Large intestine (tissue), 3 donors: ENCODE measurements around the gene GFRA1. TPM values are rescaled to one million over a fixed set of nuclear protein-coding genes. Genes with fewer than 3 reads are reported as not detected.

Experiments
- DNase-seq, 2 donors: peaks; one replicate each; pipeline versions ENCODE4 v3.0.0 to v3.0.0-alpha.2; 2013
- H3K27ac ChIP-seq: one replicate; pipeline ENCODE4 v1.5.1; 2013; ENCODE audit warnings: low read length
- H3K27me3 ChIP-seq: 2 replicates; pipeline ENCODE4 v1.6.1; 2013; ENCODE audit warnings: low read length; ENCODE audit not compliant: control insufficient read depth, insufficient read depth
- H3K36me3 ChIP-seq: 2 replicates; pipeline ENCODE4 v1.6.1; 2013; ENCODE audit warnings: low read length; ENCODE audit not compliant: control insufficient read depth, insufficient read depth
- H3K4me1 ChIP-seq: one replicate; pipeline ENCODE4 v1.6.1; 2013; ENCODE audit warnings: low read length; ENCODE audit not compliant: control insufficient read depth, insufficient read depth
- H3K4me3 ChIP-seq: one replicate; pipeline ENCODE4 v1.5.1; 2013; ENCODE audit warnings: low read length
- H3K9me3 ChIP-seq: one replicate; pipeline ENCODE4 v1.6.1; 2013; ENCODE audit warnings: mild to moderate bottlenecking, low read depth, low read length, moderate library complexity; ENCODE audit not compliant: control insufficient read depth
- WGBS: methylation state at CpG from one replicate; pipeline ENCODE4 v1.1.5; 2013; ENCODE audit warnings: low lambda C conversion rate; ENCODE audit not compliant: insufficient coverage; 5-methylcytosine and 5-hydroxymethylcytosine counted together
- polyA plus RNA-seq: library from polyadenylated mRNA; unstranded; fragments of 120-200 nt; gene quantifications from one replicate; pipeline ENCODE4 v1.2.1, GENCODE V29; 2013

The GFRA1 gene
- polyA plus RNA-seq, 1 donor, result 17.4 TPM

GRCh38 chr10:116223289-116223688, 49.7 kb downstream of the GFRA1 start:
- H3K27ac ChIP-seq, result no peak overlapping the region
- H3K4me3 ChIP-seq, result no peak overlapping the region
- no peaks in the 10 kb centered on the region for H3K36me3 ChIP-seq
- DNase-seq, result no peak
- H3K9me3 ChIP-seq, result no peaks in the 10 kb centered on the region
- H3K27me3 ChIP-seq, result no peaks in the 10 kb centered on the region
- H3K4me1 ChIP-seq, result no peaks in the 10 kb centered on the region
- no CpG with 5 or more reads among the region's 3 CpGs for WGBS

- Histone ChIP-seq H3K4me1 (peaks cover 3% of the 10 kb centered on the region), H3K36me3 (no peaks in the 10 kb centered on the region), H3K9me3 (no peaks in the 10 kb centered on the region), H3K27me3 (no peaks in the 10 kb centered on the region), H3K4me3 (no peak overlapping the region), H3K27ac (no peak overlapping the region)
- WGBS, result no CpG with 5 or more reads among the region's 3 CpGs
- DNase-seq, result no peak
These were observed 52.0 kb downstream of the GFRA1 start for GRCh38 chr10:116221053-116221452.

GRCh38 chr10:116216676-116217075, 56.3 kb downstream of the GFRA1 start:
- no peak overlapping the region for H3K4me3 ChIP-seq
- peaks cover 4% of the 10 kb centered on the region for H3K4me1 ChIP-seq
- no peaks in the 10 kb centered on the region for H3K9me3 ChIP-seq
- no peak for DNase-seq
- WGBS, result no CpG with 5 or more reads among the region's 3 CpGs
- no peaks in the 10 kb centered on the region for H3K27me3 ChIP-seq
- H3K36me3 ChIP-seq, result no peaks in the 10 kb centered on the region
- no peak overlapping the region for H3K27ac ChIP-seq

GRCh38 chr10:116215651-116216050, 57.4 kb downstream of the GFRA1 start:
- H3K36me3 ChIP-seq, result no peaks in the 10 kb centered on the region
- peaks cover 4% of the 10 kb centered on the region for H3K4me1 ChIP-seq
- no peak overlapping the region for H3K27ac ChIP-seq
- H3K4me3 ChIP-seq, result no peak overlapping the region
- DNase-seq, result no peak
- H3K9me3 ChIP-seq, result no peaks in the 10 kb centered on the region
- 83% methylated on average over 1 of the region's 5 CpGs for WGBS
- H3K27me3 ChIP-seq, result no peaks in the 10 kb centered on the region

GRCh38 chr10:116211682-116212081, 61.3 kb downstream of the GFRA1 start:
- Histone ChIP-seq H3K9me3 (no peaks in the 10 kb centered on the region), H3K4me3 (no peak overlapping the region), H3K36me3 (no peaks in the 10 kb centered on the region), H3K27ac (no peak overlapping the region), H3K27me3 (no peaks in the 10 kb centered on the region), H3K4me1 (peaks cover 4% of the 10 kb centered on the region)
- WGBS, result no CpG with 5 or more reads among the region's 1 CpG
- DNase-seq, result no peak

GRCh38 chr10:116210588-116211346, 62.2 kb downstream of the GFRA1 start:
- no peak for DNase-seq
- H3K9me3 ChIP-seq, result no peaks in the 10 kb centered on the region
- H3K4me1 ChIP-seq, result no peaks in the 10 kb centered on the region

GRCh38 chr10:116209781-116210180, 63.2 kb downstream of the GFRA1 start:
- Histone ChIP-seq H3K36me3 (no peaks in the 10 kb centered on the region), H3K27me3 (no peaks in the 10 kb centered on the region), H3K9me3 (no peaks in the 10 kb centered on the region), H3K27ac (no peak overlapping the region), H3K4me1 (no peaks in the 10 kb centered on the region), H3K4me3 (no peak overlapping the region)
- no peak for DNase-seq
- WGBS, result 100% methylated on average over 2 of the region's 10 CpGs

More at GRCh38 chr10:116210588-116211346, 62.2 kb downstream of the GFRA1 start:
- Histone ChIP-seq H3K4me3 (no peak overlapping the region), H3K36me3 (no peaks in the 10 kb centered on the region), H3K27ac (no peak overlapping the region), H3K27me3 (no peaks in the 10 kb centered on the region)
- no CpG with 5 or more reads among the region's 7 CpGs for WGBS

- no CpG with 5 or more reads among the region's 6 CpGs for WGBS
- Histone ChIP-seq H3K9me3 (no peaks in the 10 kb centered on the region), H3K4me3 (no peak overlapping the region), H3K27me3 (no peaks in the 10 kb centered on the region), H3K4me1 (no peaks in the 10 kb centered on the region), H3K36me3 (no peaks in the 10 kb centered on the region), H3K27ac (no peak overlapping the region)
- DNase-seq, result peak in 1 of 2 donors; percentile 13
These were observed 63.9 kb downstream of the GFRA1 start for GRCh38 chr10:116208956-116209567.

- DNase-seq, result no peak
- Histone ChIP-seq H3K36me3 (no peaks in the 10 kb centered on the region), H3K9me3 (no peaks in the 10 kb centered on the region), H3K4me3 (no peak overlapping the region), H3K27me3 (no peaks in the 10 kb centered on the region), H3K27ac (no peak overlapping the region), H3K4me1 (no peaks in the 10 kb centered on the region)
- 60% methylated on average over 1 of the region's 7 CpGs for WGBS
These were observed 65.3 kb downstream of the GFRA1 start for GRCh38 chr10:116207690-116208089.

- no CpG with 5 or more reads among the region's 4 CpGs for WGBS
- Histone ChIP-seq H3K9me3 (no peaks in the 10 kb centered on the region), H3K27ac (no peak overlapping the region), H3K27me3 (no peaks in the 10 kb centered on the region), H3K36me3 (no peaks in the 10 kb centered on the region), H3K4me3 (no peak overlapping the region), H3K4me1 (no peaks in the 10 kb centered on the region)
- no peak for DNase-seq
These were observed 69.3 kb downstream of the GFRA1 start for GRCh38 chr10:116203661-116204060.
